Measurements from ENCODE around the gene OSBPL2. TPM values are rescaled to one million over a fixed set of nuclear protein-coding genes. Genes with fewer than 3 reads are reported as not detected.

OSBPL2 gene
- total RNA-seq, 1 experiment from 2014 or later: 40.2 TPM

DNA sequence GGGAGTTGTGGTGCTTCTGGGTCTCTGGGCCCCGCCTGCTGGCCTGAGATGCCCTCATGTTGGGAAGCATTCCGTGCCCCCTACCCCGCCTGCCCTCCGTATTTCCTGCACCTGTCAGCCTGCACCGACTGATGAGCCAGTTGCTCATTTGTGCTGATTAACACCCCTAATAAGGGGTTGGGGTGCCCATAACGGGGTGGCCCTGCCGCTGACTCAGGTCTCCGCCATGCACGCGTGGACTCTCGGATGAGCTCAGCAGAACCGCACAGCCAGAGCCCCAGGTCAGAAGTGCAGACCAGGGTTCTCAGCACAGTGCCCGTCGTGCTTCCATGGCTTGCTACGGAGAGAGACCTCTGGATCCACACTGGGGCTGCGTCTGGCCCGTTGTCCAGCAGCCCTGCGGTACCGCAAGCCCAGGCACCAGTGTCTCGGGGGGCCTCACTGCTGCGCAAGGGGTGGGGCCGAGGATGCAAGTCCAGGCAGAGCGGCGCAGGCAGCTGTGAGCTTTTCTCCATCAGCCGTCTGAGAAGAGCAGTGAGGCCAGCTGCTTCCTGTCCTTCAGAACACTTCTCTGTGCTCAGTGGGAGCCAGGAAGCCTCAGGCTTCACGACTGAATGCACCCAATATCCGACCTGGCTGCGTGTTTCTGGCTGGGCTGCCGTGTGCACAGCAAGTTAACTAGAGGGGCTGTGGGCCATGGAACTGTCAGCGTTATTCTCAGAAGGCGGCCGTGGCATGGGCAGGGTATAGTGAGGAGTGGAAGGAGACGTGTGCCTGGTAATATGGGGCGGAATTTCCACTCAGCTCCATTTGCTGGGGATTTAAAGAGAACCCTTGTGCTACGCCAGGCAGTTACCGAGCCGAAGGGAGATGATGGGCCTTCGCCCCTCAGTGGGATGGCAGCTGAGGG is 36.9 kb upstream of the OSBPL2 start:
- peaks cover 45% of the 10 kb centered on the region for H3K4me1 ChIP-seq
- H3K27me3 ChIP-seq: no peaks in the 10 kb centered on the region
- H3K36me3 ChIP-seq: peaks cover 37% of the 10 kb centered on the region
- H3K27ac ChIP-seq: peak overlapping the region; percentile 97
- H3K9me3 ChIP-seq (replicated peaks): no peaks in the 10 kb centered on the region
- H3K4me3 ChIP-seq: peak overlapping the region; percentile 23
- DNase-seq: peak; percentile 99 to 100

DNA sequence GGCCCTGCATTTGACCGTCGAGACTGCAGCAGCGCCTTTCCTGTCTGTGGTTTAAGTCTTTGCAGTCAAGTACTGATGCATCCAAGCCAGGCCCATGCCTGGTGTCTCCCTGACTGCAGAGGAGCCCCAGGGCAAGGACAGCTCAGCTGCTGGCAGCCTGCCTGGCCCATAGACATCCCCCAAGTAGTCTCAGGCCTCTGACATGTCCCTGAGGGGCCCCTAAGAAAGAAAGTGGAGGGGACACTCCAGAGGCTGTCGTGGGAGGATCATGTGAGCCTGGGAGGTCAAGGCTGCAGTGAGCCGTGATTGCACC is 36.3 kb upstream of the OSBPL2 start:
- peak overlapping the region; percentile 97 for H3K27ac ChIP-seq
- H3K4me3 ChIP-seq: peak overlapping the region; percentile 23
- peaks cover 31% of the 10 kb centered on the region for H3K36me3 ChIP-seq
- H3K4me1 ChIP-seq: peaks cover 45% of the 10 kb centered on the region
- peak; percentile 97 to 98 for DNase-seq
- H3K9me3 ChIP-seq (replicated peaks): no peaks in the 10 kb centered on the region
- no peaks in the 10 kb centered on the region for H3K27me3 ChIP-seq

DNA sequence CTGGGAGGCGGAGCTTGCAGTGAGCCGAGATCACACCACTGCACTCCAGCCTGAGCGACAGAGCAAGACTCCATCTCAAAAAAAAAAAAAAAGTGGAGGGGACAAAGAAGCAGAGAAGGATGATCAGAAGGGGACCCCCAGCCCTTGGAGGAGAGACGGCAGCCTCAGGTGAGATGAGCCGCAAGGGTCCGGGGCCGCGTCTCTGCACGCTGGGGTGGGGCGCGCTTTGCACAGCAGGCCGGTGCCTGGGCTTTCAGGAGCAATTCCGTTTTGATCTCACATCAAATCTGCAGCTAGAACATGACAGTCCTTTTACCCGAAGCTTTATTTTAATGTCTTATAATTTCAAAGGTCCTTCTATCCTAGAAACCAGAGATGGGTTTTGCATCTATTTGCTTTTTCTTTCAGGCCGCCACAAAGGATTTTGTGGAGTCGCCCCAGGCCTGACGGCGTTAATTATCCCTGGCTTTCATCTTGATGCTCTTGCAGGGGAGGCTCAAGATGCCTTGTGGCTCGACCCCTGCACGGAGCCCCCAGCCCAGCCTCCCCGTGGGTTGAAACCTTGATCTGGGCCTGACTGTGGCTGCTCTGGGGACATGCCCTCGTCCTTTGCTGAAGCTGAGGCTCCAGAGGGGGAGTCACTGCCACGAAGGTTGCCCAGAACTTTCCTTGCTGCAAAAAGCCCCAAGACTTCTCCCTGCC is 35.5 kb upstream of the OSBPL2 start:
- Histone ChIP-seq H3K27ac (peak overlapping the region; percentile 97), H3K4me3 (peak overlapping the region; percentile 1), H3K4me1 (peaks cover 45% of the 10 kb centered on the region), H3K27me3 (no peaks in the 10 kb centered on the region), H3K36me3 (peaks cover 25% of the 10 kb centered on the region), H3K9me3 (replicated peaks) (no peaks in the 10 kb centered on the region)
- no peak for DNase-seq

GRCh38 chr20:62203378-62204030 is 34.8 kb upstream of the OSBPL2 start:
- Histone ChIP-seq H3K4me3 (peak overlapping the region; percentile 1), H3K27ac (peak overlapping the region; percentile 97), H3K27me3 (no peaks in the 10 kb centered on the region), H3K4me1 (peaks cover 45% of the 10 kb centered on the region), H3K9me3 (replicated peaks) (no peaks in the 10 kb centered on the region), H3K36me3 (peaks cover 18% of the 10 kb centered on the region)
- peak; percentile 98 to 99 for DNase-seq

GRCh38 chr20:62205618-62206387 is 32.5 kb upstream of the OSBPL2 start:
- no peaks in the 10 kb centered on the region for H3K36me3 ChIP-seq
- peaks cover 49% of the 10 kb centered on the region for H3K4me1 ChIP-seq
- H3K27me3 ChIP-seq: no peaks in the 10 kb centered on the region
- DNase-seq: no peak
- H3K4me3 ChIP-seq: no peak overlapping the region
- H3K9me3 ChIP-seq (replicated peaks): no peaks in the 10 kb centered on the region
- H3K27ac ChIP-seq: no peak overlapping the region

DNA sequence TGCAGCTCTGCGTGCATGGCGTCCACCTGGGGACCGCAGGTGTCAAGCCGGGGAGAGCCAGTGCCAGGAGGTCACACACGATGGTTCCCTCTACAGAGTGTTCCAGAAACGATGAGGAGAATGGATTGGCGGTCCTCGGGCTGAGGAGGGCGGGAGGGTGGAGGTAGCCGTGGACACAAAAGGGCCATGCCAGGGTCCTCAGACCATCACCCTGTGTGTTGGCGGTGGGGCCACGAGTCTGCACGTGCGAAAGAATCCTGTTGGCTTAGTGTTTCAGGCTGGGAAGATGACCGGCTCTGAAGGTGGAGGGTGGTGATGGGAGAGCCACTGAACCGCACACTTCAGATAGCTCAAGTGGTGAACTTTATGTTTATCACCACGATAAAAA is 31.9 kb upstream of the OSBPL2 start:
- no peak overlapping the region for H3K4me3 ChIP-seq

DNA sequence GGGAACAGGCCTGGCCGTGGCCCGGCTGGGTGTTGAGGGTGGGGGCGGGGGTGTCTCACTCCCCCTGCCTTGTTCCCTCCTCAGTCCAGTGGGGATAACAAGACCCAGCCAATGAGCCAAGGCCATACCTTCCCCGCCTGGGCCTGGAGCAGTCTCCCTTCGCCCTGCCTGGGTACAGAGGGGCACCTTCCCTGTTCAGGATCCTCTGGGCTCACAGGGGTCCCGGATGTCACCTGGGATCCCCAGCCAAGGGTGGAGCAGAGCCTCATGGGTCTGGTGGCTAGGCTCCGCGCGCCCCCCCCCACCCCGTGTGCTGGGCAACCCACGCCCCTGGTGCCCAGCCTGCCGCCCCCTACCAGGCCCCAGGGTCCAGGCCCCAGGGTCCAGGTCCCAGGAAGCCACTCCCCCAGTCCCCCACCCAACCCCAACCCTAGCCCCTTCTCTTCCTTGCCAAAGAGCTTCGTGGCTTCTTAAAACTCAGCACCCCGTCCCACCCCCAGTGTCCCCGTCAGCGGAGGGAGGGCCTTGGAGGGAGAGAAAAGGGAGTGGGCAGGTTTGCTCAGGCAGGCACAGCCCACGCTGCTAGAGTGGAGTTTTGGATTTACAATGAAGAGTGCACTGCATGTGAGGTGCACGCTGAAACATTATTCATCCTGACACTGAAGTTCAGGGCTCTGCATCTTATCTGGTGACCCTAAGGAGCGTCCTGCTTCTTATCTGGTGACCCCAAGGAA is 30.1 kb upstream of the OSBPL2 start:
- Histone ChIP-seq H3K27ac (no peak overlapping the region), H3K27me3 (no peaks in the 10 kb centered on the region), H3K9me3 (replicated peaks) (no peaks in the 10 kb centered on the region), H3K4me3 (no peak overlapping the region), H3K4me1 (peaks cover 37% of the 10 kb centered on the region), H3K36me3 (no peaks in the 10 kb centered on the region)
- DNase-seq: no peak

More for the DNA sequence above, 31.9 kb upstream of the OSBPL2 start:
- no peak for DNase-seq
- no peak overlapping the region for H3K27ac ChIP-seq
- H3K4me1 ChIP-seq: peaks cover 47% of the 10 kb centered on the region
- H3K36me3 ChIP-seq: no peaks in the 10 kb centered on the region
- H3K27me3 ChIP-seq: no peaks in the 10 kb centered on the region
- H3K9me3 ChIP-seq (replicated peaks): no peaks in the 10 kb centered on the region

DNA sequence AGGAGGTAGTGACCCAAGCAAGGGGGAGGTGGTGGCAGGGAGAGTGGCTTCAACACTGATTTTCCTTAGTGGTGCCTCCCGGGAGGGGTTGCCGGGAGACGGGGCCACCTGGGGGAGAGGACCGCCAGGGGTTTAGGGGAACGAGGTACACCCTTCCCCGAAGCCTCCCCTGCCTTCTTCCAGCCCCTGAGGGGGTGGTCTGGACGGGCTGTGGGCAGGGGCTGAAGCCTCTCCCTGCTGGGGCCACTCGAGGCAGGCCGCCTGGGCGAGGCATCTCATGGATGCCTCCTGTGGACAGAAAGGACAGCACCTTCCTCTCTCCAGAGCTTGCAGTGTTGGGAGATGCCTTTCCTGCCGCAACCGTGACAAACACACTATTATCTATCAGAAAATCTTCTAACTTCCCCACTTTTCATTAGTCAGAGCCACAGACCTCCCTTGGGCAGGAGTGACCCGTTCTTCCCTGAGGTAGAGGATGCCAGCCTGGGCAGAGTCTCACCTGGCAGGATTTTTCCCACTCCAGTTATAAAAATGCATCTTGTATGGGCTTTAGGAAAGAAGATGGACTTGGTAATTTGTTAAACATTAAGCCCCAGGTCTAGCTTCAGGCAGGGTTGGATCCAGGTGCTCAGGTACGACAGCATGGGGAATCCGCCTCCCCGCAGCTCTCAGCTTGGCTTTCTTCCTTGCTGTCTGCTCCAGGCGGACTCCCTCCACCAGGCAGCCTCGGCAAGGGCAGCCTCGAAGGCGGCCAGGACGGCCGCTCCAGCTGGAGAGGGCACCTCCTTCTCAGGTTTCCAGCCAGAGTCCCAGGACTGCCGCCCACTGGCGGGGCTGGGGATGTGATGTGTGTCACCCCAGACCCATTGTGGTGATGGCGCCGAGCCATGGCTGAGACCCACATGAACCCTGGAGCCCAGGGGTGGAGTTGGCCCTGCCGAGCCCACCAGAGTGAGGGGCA is 29.2 kb upstream of the OSBPL2 start:
- DNase-seq: peak; percentile 74 to 77
- Histone ChIP-seq H3K27me3 (no peaks in the 10 kb centered on the region), H3K9me3 (replicated peaks) (no peaks in the 10 kb centered on the region), H3K4me3 (no peak overlapping the region), H3K36me3 (no peaks in the 10 kb centered on the region), H3K4me1 (peaks cover 31% of the 10 kb centered on the region), H3K27ac (no peak overlapping the region)

DNA sequence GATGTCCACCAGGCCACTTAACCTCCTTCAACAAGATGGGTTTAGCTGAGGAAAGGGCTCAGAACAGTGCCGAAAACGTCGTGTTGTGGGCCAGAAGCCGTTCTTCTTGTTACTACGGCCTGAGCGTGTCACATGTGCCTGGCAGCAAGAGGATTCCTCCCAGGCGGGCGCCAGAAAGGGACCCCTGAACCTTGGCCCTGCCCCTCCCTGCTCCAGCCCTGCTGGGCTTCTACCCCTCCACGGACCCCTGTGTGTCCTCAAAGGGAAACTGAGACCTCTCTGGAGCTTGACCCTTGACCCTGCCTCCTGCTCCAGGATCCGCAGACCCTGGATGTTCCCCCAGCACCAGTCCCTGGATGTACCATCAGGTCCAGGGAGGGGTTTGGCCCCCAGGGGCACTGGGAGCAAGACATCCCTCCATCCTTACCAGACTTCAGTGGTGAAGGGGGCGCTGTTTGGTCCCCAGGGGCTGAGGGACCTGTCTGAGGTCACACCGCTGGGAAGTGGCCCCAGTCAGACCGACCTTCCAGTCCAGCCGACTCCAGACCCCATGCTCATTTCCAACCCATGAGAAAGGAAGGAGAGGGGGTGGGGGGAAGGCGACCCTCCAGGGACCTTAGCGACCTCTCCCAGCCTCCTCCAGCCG is 28.3 kb upstream of the OSBPL2 start:
- Histone ChIP-seq H3K36me3 (no peaks in the 10 kb centered on the region), H3K27ac (no peak overlapping the region), H3K27me3 (peaks cover 5% of the 10 kb centered on the region; the same call in 1 of the 2 replicates), H3K4me1 (peaks cover 25% of the 10 kb centered on the region), H3K4me3 (no peak overlapping the region), H3K9me3 (replicated peaks) (no peaks in the 10 kb centered on the region)
- DNase-seq: peak in 1 of 2 experiments; percentile 45

DNA sequence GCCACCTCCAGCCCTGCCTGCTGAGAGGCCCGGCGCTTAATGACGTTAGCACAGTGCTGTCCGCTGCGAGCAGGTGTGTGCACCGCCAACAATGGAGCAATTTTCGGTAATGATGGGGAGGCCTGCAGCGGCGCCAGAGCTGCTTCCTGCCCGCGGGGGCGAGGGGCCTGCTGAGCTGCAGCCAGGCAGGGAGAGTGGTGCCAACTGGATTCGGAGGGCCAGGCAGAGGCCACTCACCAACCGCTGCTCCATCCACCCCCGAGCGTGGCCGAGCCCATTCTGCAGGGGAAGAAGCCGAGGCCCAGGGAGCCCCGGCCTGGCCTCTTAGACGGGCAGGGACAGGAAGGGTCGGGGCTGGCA is 27.8 kb upstream of the OSBPL2 start:
- Histone ChIP-seq H3K27ac (no peak overlapping the region), H3K27me3 (peaks cover 10% of the 10 kb centered on the region; the same call in 1 of the 2 replicates), H3K9me3 (replicated peaks) (no peaks in the 10 kb centered on the region), H3K4me3 (no peak overlapping the region), H3K36me3 (no peaks in the 10 kb centered on the region), H3K4me1 (peaks cover 25% of the 10 kb centered on the region)
- DNase-seq: peak; percentile 72 to 75

- DNase-seq: no peak
- peaks cover 16% of the 10 kb centered on the region; the same call in 1 of the 2 replicates for H3K27me3 ChIP-seq
Observed at GRCh38 chr20:62211216-62211615, 27.1 kb upstream of the OSBPL2 start.

GRCh38 chr20:62211769-62212288 is 26.5 kb upstream of the OSBPL2 start:
- H3K4me3 ChIP-seq: no peak overlapping the region
- H3K4me1 ChIP-seq: peaks cover 25% of the 10 kb centered on the region
- no peak overlapping the region for H3K27ac ChIP-seq
- no peak for DNase-seq
- peaks cover 18% of the 10 kb centered on the region; the same call in 1 of the 2 replicates for H3K27me3 ChIP-seq
- no peaks in the 10 kb centered on the region for H3K36me3 ChIP-seq
- H3K9me3 ChIP-seq (replicated peaks): no peaks in the 10 kb centered on the region

More at GRCh38 chr20:62211216-62211615, 27.1 kb upstream of the OSBPL2 start:
- Histone ChIP-seq H3K4me3 (no peak overlapping the region), H3K36me3 (no peaks in the 10 kb centered on the region), H3K9me3 (replicated peaks) (no peaks in the 10 kb centered on the region), H3K4me1 (peaks cover 25% of the 10 kb centered on the region), H3K27ac (no peak overlapping the region)
